Liver (tissue), 3 donors: Measurements from ENCODE around the gene C11orf68.

Experiments used
- EGR1 ChIP-seq, 2 donors: IDR thresholded peaks; 2 replicates each; pipeline ENCODE4 v1.6.1; 2016 to 2018; ENCODE audit warnings: antibody characterized with exemption in 2 of 2, low read depth in 2 of 2
- JUND ChIP-seq, 2 donors: IDR thresholded peaks; 2 replicates each; pipeline ENCODE4 v1.6.1; 2016; ENCODE audit warnings: antibody characterized with exemption in 2 of 2
- RAD21 ChIP-seq, 2 donors: IDR thresholded peaks; 2 replicates each; pipeline ENCODE4 v1.6.1; 2016; ENCODE audit warnings: antibody characterized with exemption in 2 of 2, mild to moderate bottlenecking in 2 of 2
- RXRA ChIP-seq, 2 donors: IDR thresholded peaks; 2 replicates each; pipeline ENCODE4 v1.6.1; 2017 to 2018; ENCODE audit warnings: antibody characterized with exemption in 2 of 2, mild to moderate bottlenecking in 1 of 2
- SP1 ChIP-seq: IDR thresholded peaks from 2 replicates; pipeline ENCODE4 v1.6.1; 2018; ENCODE audit warnings: antibody characterized with exemption, mild to moderate bottlenecking
- TAF1 ChIP-seq: conservative IDR thresholded peaks from 2 replicates; pipeline ENCODE4 v1.6.1; 2016; ENCODE audit warnings: antibody characterized with exemption, mild to moderate bottlenecking
- YY1 ChIP-seq: IDR thresholded peaks from 2 replicates; pipeline ENCODE4 v1.6.1; 2016; ENCODE audit warnings: antibody characterized with exemption, mild to moderate bottlenecking
- TF ChIP-seq, protein P1 (sequence below): fragments of 150-350 bp; IDR thresholded peaks from 2 replicates; pipeline ENCODE4 v1.5.1; 2017; ENCODE audit warnings: improper control_type of control experiment, low read depth, low read length; ENCODE audit not compliant: missing input control
- TF ChIP-seq, protein P2 (sequence below): IDR thresholded peaks from 2 replicates; pipeline ENCODE4 v1.6.1; 2016; ENCODE audit warnings: antibody characterized with exemption, mild to moderate bottlenecking
- TF ChIP-seq, protein P3 (sequence below): IDR thresholded peaks from 2 replicates; pipeline ENCODE4 v1.6.1; 2016; ENCODE audit warnings: antibody characterized with exemption
- TF ChIP-seq, protein P4 (sequence below): IDR thresholded peaks from 2 replicates; pipeline ENCODE4 v1.6.1; 2016; ENCODE audit warnings: antibody characterized with exemption
- TF ChIP-seq, protein P5 (sequence below): IDR thresholded peaks from 2 replicates; pipeline ENCODE4 v1.6.1; 2016; ENCODE audit warnings: antibody characterized with exemption
- donor health status: healthy.
- donor health status: healthy.

DNA sequence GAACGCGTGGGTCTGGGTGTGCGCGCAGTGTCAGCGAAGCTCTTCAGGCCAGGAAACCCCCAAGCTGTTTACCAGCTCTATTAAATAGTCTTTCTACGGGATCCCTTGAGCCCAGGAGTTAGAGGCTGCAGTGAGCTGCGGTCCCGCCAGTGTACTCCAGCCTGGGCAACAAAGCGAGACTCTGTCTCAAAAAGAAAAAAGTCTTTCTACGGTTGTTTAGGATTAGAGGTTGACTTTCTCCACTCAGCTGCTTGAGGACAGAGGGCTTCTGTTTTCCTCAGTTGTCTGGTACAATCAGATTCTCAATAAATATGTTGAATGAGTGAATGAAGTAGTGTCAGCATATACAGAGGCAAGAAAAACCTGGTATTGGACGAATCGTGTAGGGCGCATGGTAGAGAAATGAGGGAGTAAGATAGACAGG is 43.3 kb upstream of the C11orf68 start:
- TF ChIP-seq, protein P1, sequence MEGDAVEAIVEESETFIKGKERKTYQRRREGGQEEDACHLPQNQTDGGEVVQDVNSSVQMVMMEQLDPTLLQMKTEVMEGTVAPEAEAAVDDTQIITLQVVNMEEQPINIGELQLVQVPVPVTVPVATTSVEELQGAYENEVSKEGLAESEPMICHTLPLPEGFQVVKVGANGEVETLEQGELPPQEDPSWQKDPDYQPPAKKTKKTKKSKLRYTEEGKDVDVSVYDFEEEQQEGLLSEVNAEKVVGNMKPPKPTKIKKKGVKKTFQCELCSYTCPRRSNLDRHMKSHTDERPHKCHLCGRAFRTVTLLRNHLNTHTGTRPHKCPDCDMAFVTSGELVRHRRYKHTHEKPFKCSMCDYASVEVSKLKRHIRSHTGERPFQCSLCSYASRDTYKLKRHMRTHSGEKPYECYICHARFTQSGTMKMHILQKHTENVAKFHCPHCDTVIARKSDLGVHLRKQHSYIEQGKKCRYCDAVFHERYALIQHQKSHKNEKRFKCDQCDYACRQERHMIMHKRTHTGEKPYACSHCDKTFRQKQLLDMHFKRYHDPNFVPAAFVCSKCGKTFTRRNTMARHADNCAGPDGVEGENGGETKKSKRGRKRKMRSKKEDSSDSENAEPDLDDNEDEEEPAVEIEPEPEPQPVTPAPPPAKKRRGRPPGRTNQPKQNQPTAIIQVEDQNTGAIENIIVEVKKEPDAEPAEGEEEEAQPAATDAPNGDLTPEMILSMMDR: no peak
- TF ChIP-seq, protein P2, sequence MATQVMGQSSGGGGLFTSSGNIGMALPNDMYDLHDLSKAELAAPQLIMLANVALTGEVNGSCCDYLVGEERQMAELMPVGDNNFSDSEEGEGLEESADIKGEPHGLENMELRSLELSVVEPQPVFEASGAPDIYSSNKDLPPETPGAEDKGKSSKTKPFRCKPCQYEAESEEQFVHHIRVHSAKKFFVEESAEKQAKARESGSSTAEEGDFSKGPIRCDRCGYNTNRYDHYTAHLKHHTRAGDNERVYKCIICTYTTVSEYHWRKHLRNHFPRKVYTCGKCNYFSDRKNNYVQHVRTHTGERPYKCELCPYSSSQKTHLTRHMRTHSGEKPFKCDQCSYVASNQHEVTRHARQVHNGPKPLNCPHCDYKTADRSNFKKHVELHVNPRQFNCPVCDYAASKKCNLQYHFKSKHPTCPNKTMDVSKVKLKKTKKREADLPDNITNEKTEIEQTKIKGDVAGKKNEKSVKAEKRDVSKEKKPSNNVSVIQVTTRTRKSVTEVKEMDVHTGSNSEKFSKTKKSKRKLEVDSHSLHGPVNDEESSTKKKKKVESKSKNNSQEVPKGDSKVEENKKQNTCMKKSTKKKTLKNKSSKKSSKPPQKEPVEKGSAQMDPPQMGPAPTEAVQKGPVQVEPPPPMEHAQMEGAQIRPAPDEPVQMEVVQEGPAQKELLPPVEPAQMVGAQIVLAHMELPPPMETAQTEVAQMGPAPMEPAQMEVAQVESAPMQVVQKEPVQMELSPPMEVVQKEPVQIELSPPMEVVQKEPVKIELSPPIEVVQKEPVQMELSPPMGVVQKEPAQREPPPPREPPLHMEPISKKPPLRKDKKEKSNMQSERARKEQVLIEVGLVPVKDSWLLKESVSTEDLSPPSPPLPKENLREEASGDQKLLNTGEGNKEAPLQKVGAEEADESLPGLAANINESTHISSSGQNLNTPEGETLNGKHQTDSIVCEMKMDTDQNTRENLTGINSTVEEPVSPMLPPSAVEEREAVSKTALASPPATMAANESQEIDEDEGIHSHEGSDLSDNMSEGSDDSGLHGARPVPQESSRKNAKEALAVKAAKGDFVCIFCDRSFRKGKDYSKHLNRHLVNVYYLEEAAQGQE: no peak
- no peak for TF ChIP-seq YY1
- TF ChIP-seq RAD21 (IDR thresholded peaks at IDR 0.05): no peak
- TF ChIP-seq, protein P3, sequence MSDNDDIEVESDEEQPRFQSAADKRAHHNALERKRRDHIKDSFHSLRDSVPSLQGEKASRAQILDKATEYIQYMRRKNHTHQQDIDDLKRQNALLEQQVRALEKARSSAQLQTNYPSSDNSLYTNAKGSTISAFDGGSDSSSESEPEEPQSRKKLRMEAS: no peak
- no peak for TF ChIP-seq JUND (IDR thresholded peaks at IDR 0.05)
- TF ChIP-seq, protein P4, sequence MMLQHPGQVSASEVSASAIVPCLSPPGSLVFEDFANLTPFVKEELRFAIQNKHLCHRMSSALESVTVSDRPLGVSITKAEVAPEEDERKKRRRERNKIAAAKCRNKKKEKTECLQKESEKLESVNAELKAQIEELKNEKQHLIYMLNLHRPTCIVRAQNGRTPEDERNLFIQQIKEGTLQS: no peak
- no peak for TF ChIP-seq SP1
- TF ChIP-seq EGR1 (IDR thresholded peaks at IDR 0.05; ENCODE audit: low read depth in 2 of 2): no peak
- TF ChIP-seq TAF1: no peak
- TF ChIP-seq, protein P5, sequence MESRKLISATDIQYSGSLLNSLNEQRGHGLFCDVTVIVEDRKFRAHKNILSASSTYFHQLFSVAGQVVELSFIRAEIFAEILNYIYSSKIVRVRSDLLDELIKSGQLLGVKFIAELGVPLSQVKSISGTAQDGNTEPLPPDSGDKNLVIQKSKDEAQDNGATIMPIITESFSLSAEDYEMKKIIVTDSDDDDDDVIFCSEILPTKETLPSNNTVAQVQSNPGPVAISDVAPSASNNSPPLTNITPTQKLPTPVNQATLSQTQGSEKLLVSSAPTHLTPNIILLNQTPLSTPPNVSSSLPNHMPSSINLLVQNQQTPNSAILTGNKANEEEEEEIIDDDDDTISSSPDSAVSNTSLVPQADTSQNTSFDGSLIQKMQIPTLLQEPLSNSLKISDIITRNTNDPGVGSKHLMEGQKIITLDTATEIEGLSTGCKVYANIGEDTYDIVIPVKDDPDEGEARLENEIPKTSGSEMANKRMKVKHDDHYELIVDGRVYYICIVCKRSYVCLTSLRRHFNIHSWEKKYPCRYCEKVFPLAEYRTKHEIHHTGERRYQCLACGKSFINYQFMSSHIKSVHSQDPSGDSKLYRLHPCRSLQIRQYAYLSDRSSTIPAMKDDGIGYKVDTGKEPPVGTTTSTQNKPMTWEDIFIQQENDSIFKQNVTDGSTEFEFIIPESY: no peak
- TF ChIP-seq RXRA (IDR thresholded peaks at IDR 0.05): no peak
